Stimulated activated CD8-positive, alpha-beta memory T cell treated with anti-CD3 and anti-CD28 coated beads, Interleukin-4, amount 100 ng/mL, for 4 hours (primary cell): ENCODE measurements around the gene DNAH17.
"Not testable (repeated sequence)": the region's sequence is repeated elsewhere in the genome, so short reads cannot be mapped to it uniquely, and the experiment has no call there.

Experiments used
- DNase-seq, 2 donors: peaks; one replicate each; pipeline ENCODE4 v3.0.0-alpha.2; 2020; ENCODE audit warnings: low read depth in 2 of 2, low spot score in 1 of 2

Gene DNAH17

DNA sequence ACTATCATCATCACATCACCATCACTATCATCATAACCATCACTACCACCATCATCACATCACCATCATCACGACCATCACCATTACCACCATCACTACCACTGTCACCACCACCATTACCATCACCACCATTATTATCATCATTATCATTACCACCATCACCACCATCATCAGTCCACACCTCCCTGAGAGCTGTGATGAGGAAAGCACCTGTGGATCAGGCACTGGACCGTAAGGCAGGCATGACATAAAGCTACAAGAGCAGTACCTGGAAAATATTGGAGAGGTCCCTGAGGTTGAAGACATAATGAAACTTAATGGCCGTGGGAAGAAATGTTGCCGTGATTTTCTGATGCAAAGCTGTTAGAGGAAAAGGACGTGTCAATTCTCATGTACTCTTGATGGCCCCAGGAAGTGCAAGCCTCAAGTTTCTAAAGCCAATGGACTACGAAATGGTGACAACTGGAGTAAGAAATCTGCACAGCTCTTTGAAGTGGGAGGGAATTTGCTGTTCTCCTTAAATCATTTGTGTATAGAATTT lies 98.4 kb downstream of the DNAH17 start:
- no peak for DNase-seq

DNA sequence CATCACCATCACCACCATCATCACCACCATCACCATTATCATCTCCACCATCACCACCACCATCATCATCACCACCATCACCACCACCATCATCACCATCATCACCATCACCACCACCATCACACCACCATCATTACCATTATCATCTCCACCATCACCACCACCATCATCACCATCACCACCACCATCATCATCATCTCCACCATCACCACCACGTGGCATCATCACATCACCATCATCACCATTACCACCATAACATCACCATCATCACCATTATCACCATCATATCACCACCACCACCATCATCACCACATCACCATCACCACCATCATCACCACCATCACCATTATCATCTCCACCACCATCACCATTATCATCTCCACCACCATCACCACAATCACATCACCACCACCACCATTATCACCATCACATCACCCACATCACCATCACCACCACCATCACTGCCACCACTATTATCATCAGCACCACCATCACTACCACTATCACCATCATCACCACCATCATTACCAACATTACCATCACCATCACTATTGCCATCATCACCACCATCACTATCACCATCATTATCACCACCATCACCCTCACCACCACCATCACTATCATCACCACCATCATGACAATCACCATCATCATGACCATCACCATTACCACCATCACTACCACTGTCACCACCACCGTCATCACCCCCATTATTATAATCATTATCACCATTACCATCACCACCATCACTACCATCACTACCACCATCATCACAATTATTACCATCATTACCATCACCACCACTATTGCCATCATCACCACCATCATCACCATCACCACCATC lies 99.1 kb downstream of the DNAH17 start:
- DNase-seq, result no peak

DNA sequence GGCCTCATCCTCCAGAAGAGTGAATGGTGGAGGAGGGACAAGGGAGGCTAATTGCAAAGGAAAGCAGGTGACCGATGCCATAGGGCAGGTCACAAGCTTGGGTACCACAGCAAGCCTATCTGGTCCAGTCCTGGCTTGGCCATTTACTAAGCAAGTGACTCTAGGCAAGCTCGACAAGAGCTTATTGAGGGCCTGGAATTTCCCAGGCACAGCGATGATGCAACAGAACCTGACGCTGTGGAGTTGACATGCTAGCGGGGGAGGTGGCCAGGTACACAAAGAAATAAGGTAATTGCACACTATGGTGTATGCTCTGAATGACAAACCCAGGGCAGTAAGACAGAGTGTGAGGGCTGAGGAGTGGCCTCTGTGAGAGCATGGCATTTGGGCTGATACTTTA lies 100.2 kb downstream of the DNAH17 start:
- no peak for DNase-seq

DNA sequence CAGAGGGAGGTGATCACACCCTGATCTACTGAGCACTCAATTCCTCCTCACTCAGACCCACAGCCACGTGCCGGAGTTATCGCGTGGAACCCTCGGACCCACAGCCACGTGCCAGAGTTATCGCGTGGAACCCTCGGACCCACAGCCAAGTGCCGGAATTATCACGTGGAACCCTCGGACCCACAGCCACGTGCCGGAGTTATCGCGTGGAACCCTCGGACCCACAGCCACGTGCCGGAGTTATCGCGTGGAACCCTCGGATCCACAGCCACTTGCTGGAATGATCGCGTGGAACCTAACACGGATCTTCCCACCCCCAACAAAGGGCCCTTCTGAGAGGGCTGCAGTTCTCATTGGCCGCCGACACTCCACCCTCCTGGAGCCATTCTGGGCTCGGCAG lies 101.0 kb downstream of the DNAH17 start:
- no peak for DNase-seq

DNA sequence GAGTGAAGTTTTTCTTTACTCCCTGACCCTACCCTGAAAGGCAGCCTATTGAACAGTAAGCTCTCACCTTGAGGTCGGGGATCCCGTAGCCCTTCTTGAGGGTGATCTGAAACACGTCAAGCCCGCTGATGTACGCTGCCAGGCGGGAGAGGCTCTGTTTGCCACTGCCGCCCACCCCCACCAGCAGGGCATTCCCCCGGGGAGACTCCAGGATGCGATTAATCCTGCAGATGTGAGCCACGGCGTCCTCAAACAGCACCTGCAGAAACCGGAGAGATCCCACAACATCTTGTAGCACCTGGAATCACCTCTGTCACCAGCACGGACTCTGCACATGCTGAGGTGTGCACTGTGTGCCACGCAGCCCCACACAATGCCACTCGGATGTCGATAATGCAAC lies 102.0 kb downstream of the DNAH17 start:
- no peak for DNase-seq

DNA sequence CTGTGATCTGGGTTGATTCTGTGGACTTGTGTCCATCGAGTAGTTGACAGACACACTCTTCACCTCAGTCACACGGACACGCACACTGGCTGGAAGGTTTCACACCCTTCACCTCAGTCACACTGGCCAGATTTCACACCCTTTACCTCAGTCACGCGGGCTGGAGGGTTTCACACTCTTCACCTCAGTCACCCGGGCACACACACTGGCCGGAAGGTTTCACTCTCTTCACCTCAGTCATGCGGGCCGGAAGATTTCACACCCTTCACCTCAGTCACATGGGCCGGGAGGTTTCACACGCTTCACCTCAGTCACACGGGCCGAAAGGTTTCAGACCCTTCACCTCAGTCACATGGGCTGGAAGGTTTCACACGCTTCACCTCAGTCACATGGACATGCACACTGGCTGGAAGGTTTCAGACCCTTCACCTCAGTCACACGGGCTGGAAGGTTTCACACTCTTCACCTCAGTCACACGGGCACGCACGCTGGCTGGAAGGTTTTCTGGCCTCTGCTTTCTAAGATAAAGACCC lies 102.5 kb downstream of the DNAH17 start:
- DNase-seq, result peak in 1 of 2 donors; percentile 6

DNA sequence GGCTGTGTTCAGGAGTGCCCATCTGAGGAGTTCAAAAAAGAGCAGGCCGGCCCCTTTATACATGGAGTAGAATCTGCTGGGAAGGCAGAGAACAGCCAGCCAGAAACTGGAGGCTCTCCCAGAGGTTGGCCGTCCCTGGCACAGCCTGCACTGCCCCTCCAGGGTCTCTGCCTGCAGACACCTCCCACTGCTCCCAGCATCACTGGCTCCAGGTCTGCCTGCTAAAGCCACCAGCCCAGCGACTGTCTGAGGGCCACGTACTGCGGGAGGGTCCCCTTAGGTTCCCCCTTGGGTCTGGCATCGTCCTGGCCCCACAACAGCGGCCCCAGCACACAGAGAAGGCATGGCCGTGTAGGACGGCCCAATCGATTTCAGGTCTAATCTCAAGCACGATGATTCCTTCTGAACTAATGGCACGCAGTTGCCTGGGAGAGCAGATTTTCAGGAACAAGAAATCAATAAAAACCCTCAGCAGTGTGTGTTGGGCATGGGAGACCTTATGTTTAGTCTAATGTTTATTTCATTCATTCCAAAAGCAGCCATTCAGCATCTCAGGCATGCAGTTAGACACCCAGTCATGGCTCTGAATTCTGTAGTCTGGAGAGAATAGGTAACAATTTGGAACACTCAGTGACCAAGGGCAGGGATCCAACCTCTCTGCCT lies 103.1 kb downstream of the DNAH17 start:
- no peak for DNase-seq

DNA sequence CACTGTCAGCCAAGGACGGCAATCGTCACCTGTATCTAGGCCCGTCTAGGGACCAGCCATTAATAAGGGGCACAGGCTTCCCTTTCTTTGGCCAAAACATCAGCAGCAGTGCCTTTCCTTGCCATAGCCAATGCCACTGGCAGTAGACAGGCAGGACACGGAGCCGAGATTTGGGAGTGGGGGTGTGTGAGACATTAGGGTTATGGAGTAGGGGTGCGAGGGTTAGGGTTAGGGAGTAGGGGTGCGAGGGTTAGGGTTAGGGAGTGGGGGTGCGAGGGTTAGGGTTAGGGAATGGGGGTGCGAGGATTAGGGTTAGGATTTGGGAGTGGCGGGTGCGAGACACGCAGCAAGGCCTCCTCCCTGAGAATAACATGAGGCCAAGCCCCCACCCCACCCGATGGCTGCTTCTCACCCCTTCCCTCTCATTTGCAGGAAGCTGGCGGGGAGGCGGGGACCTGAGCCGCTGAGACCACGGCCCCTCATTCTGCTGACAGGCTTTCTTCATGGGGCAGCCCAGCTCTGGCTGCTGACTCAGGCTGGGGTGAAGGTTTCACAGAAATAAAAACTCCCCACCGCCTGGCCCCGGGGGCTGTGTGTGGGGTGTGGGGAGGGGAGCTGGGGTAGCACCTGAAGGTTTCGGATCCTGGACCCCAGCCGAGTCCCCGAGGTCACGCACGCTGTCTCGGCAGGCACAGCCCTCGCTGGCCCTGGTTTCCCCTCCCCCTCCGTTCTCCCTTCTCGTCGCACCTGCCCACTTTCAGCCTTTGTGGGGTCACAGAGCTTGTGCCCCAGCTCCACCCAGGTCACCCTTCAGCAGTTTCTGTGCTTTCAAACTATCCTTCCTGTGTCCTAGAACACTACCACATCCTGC lies 104.9 kb downstream of the DNAH17 start:
- no peak for DNase-seq

DNA sequence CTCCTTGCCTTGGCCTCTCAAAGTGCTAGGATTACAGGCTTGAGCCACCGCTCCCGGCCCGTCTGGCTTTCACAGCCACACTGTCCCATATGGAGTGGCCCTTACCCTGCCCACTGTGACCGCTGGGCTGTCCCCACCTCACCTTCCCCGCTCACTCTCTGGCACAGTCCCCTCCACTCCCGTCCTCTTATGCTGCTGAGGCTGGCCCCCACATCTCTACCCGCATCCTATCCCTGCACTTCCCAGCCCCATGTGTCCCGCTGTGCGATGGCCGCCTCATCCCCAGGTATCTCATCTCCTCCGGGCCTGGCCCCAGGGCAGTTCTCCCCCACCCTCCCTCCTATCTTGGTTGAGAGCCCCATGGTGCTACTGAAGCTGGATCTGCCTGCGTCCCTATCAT lies 105.6 kb downstream of the DNAH17 start:
- DNase-seq, result no peak

DNA sequence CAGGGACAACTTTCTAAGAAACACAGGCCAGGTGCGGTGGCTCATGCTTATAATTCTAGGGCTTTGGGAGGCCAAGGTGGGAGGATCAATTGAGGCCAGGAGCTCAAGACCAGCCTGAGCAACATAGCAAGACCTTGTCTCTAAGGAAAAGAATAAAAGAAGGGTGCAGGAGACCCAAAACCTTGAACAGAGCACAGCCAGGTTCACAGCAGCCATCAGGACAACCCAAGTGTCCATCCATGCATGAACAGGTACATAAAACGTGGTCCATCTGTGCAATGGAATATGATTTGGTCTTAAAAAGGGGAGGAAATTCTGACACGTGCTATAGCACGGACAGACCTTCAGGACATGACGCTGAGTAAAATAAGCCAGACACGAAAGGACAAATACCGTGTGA lies 107.8 kb downstream of the DNAH17 start:
- no peak for DNase-seq

DNA sequence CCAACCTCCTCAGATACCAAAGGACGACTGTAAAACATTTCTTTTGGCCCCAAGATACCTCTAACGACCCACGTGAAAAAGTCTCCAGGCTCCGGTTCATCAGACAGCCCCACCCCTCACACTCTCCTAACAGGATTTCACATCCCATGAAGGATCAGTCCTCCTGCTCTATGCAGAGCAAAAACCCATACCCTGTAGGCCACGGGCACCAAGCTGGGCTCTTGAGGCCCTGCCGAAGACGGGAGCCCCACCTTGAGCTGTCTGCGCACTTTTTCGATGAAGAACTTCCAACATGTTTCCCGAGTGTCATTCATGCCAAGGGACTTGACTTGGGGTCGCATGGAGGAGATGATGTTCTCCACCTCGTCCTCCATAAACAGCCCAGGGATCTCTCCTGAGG lies 108.8 kb downstream of the DNAH17 start:
- DNase-seq, result no peak

DNA sequence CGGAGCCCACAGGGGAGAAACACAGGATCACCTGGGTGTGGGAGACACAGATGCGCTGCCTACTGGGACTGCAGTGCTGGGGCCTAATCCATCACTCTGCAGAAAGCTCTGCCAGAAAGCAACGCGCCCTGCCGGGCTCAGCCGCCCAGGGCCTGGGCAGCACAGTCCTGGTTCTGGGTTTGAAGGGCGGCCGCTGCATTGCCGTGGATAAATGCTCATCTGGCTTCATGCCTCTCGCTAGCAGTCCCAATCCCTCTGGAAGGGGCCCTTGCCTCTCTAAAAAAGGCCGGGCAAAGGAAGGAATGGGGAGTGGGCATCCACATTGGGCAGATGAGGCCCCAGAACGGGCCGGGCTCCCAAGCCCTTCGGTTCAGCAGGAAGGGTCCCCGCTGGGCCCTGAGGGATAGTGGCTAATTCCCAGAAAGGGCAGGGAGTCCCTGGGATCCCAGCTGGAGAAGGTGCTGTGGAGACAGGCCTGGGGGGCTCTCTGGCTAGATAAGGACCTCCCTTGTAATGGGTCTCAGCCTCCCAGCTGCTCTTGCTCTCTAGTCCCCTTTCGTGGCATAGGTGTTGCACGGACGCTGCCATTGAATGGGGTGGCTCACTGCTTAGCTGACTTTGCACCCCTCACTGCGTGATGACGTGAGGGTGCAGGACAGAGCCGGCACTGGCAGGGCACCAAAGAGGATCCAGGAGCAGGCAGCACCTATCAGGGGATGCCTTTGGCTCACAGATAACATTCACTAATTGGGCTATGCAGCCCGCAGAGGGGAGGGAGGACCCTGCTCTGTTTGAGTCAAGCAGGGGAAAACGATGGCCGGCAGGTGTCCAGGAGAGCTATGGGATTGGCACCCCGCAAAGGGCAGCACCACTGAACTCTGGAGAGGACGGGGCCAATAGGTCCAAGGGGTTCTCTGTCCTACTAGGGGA lies 110.1 kb downstream of the DNAH17 start:
- no peak for DNase-seq

DNA sequence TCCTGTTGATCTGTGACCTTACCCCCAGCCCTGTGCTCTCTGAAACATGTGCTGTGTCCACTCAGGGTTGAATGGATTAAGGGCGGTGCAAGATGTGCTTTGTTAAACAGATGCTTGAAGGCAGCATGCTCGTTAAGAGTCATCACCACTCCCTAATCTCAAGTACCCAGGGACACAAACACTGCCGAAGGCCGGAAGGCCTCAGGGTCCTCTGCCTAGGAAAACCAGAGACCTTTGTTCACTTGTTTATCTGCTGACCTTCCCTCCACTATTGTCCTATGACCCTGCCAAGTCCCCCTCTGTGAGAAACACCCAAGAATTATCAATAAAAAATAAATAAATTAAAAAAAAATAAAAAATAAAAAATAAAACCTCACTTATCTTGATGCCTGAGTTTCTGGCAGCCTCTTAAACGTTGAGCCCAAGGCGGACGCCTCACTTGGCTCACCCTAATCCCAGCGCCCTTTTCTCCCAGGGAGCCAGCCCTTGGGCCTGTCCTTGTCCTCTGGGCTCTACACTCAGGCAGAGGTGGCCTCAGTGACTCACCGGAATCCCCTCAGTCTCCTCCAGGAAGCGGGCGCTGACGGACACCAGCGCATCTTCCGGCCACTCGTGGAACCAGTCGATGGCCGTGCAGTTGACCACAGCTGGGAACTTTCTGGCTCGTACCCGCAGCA lies 110.9 kb downstream of the DNAH17 start:
- DNase-seq, result not testable (repeated sequence)

DNA sequence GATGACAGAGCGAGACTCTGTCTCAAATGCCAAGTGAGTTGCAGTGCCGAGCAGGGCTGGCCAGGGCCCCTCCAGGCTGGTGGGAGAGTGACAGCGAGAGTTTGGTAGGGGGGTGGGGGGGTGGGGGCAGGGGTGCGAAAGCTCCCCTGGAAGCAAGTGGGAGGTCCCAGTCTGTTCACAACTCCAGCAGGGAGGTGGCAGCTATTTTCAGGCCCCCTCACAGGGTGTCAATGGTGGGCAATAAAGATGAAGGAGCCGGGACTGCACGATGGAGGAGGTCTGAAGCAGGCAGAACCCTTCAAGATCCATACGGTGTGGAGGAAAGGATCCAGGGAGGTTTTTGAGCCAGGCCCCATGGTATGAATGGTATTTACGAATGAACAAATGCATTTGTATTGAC lies 115.0 kb downstream of the DNAH17 start:
- no peak for DNase-seq

DNA sequence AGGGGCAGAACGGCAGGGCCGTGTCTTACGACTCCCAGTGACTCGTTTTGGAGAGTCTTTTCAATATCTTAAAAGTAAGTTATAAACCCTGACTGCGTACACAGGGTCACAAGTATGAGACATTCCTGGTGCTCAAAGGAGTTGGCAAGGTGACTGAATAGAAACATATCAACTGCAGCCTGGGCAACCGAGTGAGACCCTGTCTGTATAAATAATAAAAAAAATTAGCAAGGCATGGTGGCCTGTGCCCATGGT lies 115.5 kb downstream of the DNAH17 start:
- no peak for DNase-seq

DNA sequence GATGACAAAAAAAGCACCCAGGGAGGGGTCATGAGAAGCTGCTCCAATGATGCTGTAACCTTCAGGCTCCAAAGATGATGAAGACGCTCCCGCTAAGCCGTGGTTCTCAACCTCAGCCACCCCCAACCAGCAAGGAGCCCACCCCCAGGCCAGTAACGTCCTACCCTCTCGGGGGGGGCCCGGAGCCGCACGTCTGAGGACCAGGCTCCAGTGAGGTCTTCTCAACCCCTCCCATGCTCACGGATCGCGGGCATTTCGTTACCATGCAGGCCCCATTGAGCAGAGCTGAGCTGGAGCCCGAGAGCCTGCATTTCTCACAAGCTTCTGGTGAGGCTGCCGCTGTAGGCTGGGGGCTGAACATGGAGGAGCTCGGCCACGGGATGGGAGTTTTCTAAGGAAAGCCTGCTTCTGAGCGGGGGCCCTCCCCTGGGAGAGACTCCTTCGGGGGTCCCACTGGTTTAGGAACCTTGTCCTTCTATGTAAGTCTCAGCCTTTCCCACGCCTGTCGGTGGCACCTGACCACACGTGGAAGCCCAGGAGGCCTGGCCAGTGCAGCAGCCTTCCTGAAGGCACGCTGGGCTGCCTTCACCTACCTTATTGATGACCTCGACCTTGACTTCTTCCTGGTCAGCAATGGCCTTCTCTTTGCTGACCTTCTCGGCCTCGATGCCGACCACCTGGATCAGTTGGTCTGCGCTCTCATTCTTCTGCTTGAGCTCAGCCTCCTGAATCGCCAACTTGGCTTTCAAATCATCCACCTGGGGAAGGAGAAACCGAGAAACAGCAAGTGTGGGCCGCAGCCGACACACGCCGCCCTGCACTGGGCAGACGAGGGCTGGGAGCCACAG lies 116.0 kb downstream of the DNAH17 start:
- no peak for DNase-seq

DNA sequence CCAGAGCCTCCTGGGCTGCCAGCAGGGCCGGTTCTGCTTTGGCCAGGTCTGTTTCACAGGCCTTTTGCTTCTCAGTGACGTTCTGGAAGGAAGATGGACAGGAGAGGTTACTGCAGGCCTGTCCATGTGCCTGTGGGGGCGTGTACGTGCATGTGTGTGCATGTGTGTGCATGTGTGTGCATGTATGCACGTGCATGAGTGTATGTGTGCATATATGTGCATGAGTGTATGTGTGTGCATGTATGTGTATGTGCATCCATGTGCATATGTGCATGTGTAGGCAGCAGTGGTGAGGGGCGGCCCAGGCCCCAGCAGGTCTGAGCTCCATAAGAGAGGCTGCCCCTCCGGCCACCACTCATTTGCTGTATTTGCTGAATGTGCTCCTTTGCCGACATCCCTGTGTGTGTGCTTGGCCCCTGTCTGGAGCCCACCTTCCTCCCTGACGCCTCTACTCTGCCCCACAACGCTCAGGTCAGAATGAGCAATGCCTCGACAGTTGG lies 117.0 kb downstream of the DNAH17 start:
- DNase-seq, result no peak

DNA sequence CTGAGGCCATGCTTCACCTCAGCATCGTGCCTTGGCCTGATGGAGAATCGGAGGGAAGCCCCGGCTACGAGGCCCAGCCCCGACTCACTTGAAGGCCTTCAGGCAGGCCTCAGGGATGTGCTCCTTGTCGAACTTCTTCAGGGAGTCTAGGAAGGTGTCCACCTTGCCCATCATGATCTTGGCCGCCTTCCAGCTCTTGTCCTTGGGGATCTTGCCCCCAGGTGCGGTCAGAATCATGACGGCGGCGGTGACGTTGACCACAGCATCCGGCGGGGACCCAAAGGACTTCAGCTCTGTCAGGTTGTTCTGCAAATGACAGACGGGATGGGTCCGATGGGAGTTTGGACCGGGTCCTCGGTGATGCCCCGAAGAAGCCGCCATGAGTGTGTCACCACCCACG lies 117.5 kb downstream of the DNAH17 start:
- no peak for DNase-seq
